GM18520 (cell line): ENCODE data around the gene SCRN1.

Source experiments
- ATAC-seq: cut with Tn5 transposase; IDR thresholded peaks from one replicate; pipeline ENCODE4 v1.9.1; 2021; ENCODE audit not compliant: unreplicated experiment

SCRN1 gene

DNA sequence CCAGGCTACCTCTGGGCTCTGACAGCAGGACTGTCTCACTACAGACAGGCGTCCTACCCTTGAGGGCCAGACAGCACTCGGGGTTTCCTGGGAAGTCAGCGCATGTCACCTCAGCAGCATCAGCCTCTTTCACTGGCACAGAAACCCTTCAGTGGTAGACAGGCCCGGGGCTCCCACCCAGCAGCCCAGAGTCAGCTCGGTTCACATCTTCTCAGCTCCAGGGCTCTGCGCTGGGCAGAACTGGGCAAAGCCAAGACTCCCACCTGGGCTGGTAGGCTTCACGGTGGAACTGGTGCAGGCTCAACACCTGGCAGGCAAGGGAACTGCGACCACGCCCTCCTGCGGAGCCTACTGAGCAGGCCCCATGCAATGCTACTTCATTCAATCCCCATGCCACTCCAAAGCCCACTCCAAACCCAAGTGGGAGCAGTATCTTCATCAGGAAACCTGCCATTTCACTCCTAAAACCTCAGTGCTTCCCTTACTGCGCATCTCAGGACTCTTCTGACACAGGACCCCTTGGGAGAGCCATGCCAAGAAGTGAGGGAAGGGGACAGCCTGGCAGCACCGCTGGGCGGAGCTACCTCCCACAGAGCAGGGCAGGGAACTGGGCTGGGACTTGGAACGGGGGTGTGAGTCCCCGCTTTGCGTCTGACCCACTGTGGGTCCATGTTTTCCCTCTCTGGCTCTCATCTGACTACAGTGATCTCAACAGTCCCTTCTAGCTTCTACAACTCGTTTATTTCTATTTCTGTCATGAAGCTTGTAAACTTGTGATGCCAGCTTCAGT is 60.4 kb downstream of the SCRN1 start:
- no peak for ATAC-seq

DNA sequence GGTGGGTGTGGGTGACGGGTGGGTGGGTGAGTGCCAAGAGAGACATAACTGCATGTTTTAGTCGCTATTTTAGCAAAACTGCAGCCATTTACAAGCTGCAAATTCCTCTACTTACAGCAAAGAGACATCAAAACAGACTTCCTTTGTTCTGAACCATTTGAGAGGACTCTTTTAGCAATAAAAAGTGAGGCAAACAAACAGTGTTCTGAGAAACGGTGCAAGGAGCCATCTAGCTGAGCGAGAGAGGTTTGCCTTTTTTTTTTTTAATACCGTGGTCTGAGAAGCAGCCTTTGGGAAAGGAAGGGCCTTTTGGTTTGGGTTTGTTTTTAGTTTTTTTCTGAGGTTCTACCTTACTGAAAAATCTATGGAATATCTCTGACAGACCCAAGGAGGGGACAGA is 62.9 kb downstream of the SCRN1 start:
- no peak for ATAC-seq

DNA sequence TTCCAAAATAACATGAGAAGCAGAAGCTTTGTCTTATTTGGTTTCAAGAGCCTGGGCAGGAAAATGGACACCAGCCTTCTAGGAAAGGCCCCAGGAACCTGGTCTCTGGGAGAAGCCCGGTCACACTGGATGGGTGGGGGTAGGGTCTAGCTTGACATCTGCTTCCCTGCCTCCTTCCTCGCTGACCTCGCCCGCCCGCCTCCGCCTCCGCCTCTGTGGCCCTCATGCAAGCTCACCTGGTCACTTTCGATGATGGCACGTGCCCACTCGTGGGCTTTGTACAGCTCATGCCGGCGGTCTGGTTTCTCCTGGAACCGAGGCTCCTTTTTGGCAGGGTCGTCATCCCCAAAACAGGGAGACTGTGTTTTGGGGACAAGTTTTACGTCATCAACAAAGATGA is 63.4 kb downstream of the SCRN1 start:
- ATAC-seq = no peak

DNA sequence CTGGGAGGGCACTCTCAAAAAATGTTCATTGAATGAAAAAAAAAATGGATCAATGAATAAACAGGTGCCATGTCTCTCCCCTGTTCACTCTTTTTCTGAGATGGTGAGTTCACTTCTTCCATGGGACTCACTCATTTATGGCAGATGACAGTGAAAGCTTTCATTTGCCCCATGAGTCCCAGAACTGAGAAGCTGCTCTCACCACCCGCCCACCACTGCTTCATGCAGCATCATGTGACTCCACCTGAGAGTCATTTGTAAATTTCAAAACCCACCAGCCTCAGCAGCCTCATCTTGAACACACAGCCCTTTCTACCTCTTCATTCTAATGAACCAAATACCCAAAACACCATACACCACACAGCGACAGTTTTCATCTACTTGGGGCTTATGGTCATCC is 64.9 kb downstream of the SCRN1 start:
- no peak for ATAC-seq

GRCh38 chr7:29924006-29924405 is 65.6 kb downstream of the SCRN1 start:
- no peak for ATAC-seq

GRCh38 chr7:29922921-29923700 is 66.5 kb downstream of the SCRN1 start:
- no peak for ATAC-seq

GRCh38 chr7:29921404-29922010 is 68.1 kb downstream of the SCRN1 start:
- ATAC-seq = peak; percentile 52

DNA sequence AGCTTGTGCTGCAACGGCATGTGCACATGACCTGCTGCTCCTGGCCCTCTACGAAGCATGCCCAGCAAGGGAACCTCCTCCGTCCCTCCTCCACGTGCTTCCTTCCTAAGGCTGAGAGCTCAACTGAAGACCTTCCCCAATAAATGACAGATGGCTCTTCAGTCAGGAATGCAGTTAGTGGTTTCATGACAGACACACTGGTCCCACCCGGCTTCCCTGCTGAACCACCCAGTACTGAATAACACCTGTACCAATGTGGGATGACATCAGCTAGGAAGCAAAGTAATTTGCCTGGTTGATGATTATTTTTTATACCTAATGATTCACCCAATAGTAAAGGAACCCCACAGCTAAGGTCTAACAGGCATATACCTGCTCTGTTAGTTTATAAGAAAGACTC is 69.1 kb downstream of the SCRN1 start:
- no peak for ATAC-seq

- no peak for ATAC-seq
These were observed 69.8 kb downstream of the SCRN1 start for GRCh38 chr7:29919790-29920189.

DNA sequence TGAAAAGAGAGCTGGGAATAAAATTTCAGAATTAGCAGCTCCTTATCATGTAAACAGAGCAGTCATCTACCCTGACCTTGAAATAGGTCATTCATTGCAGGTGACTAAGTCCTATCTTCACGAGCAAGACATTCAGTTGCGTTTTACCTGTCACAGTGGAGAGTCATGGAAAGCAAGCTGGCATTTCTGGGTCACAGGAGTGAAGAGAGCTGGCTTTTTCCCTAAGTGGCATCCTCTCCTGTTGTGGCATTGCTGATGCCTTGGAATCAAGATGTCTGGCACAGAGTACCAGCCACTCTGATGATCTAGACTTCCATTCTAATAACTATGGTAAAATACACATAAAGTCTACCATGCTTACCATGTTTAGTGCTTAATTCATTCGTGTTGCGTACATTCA is 70.8 kb downstream of the SCRN1 start:
- no peak for ATAC-seq

DNA sequence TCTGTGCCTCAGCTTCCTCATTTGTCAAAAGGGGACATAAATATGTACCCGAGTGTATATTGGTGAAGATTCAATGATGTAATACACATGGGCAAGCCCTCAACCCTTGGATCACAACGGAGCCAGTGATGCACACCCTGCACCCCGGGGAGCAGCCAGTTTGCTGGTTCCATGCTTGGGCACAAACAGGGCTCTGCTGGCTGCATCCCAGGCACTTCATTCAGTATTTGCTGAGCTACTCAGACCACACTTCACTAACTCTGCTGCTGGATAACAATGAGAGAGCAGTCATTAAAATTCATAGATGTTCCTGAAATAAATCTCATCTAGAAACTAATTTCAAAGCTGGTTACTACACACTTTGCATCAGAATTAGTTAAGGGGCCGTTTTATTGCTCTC is 72.0 kb downstream of the SCRN1 start:
- ATAC-seq = no peak

- ATAC-seq = no peak
These were observed 74.0 kb downstream of the SCRN1 start for GRCh38 chr7:29915481-29916215.

DNA sequence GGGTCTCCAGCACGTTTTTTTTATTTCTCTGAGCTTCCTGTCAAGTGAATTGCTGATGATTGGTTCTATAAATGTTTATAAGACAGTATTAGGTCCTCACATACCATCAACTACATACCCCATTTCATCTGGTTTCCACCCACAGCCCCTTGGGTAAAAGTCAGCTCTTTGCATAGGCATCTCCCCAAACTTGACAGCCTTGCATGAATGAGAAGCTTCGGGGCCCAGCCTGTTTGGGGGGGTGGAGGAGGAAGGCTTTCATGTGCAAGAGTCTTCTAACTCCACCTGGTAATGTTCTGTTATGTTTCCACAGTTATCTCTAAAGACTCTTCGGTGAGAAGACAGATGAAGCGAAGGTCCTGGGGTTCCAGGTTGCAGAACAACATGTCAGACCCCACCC is 75.4 kb downstream of the SCRN1 start:
- no peak for ATAC-seq

DNA sequence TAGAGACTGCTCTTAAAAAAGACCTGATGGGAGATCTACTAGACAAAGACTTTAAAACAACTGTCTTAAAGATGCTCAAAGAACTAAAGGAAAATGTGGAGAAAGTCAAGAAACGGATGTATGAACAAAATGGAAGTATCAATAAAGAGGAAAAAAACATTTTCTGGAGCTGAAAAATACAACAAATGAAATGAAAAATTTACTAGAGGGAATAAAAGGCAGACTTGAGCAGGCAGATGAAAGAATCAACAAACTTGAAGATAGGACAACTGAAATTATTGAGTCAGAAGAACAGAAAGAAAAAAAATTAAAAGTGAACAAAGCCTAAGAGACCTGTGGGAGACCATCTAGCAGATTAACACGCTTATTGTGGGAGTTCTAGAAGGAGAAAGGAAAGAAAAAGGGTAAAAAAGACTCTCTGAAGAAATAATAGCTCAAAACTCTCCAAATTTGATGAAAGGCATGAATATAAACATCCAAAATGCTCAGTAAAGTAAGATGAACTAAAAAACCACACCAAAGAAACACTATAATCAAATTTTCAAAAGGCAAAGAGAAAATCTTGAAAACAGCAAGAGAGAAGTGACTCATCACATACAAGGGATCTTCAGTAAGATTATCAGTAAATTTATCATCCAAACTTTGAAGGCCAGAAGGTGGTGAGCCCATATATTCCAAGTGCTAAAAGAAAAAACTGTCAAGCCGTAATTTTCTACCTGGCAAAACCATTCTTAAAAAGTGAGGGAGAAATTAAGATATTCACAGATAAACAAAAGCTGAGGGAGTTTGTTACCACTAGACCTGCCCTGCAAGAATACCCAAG is 83.2 kb downstream of the SCRN1 start:
- no peak for ATAC-seq

DNA sequence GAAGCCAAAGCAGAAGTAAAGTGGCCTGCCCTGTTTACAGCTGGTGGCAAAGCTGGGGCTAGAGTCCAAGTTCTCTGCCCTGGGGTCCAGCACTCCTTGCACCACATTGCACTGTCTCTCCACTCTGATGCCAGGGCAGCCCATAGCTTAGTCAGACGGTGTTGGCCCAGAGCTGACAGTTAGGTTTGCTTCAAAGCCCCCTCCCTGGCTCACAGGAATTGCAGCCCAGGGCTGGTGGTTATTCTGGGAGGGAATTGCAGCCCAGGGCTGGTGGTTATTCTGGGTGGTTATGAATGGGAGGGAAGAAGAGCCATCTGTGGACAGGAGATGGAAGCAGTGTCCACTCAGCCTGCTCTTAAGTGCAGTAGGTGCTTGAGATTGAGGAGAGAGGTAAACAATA is 88.9 kb downstream of the SCRN1 start:
- no peak for ATAC-seq

DNA sequence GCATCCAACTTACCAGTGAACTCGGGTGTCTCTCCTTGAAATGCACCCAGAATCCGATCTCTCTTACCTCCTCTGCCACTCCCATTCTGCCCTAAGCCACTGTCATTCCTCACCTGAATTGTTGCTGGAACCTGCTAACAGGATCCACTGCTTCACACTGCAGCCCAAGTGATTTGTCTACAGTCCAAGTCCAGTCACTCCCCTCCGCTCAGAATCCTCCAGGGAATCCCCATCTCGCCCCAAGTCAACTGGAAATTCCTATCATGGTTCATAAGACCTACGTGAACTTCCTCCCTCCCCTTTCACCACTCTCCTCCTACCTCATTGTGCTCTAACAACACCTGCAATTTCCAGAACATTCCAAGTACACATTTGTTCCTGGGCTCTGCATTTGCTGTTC is 91.3 kb downstream of the SCRN1 start:
- ATAC-seq = no peak

- no peak for ATAC-seq
These were observed 92.8 kb downstream of the SCRN1 start for GRCh38 chr7:29896685-29897411.

DNA sequence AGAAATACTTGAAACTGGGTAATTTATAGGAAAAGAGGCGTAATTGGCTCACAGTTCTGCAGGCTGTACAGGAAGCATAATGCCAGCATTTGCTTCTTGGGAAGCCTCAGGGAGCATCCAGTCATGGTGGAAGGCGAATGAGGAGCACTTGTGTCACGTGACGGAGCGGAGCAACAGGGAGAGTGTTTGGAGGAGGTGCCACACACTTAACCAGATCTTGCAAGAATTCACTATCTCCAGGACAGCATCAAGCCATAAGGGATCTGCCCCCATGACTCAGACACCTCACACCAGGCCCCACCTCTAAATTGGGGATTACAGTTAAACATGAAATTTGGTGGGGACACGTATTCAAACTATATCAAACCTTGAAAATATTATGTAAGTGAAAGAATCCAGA is 94.0 kb downstream of the SCRN1 start:
- ATAC-seq = no peak

- ATAC-seq = no peak
These were observed 95.3 kb downstream of the SCRN1 start for GRCh38 chr7:29894256-29894655.
